H9 (cell line): ENCODE data around the gene KCTD5. TPM values are rescaled to one million over a fixed set of nuclear protein-coding genes. Genes with fewer than 3 reads are reported as not detected.

ENCODE experiments used
- DNase-seq: peaks from one replicate; pipeline ENCODE4 v3.0.0-alpha.2; 2017
- H2AFZ ChIP-seq: one replicate; pipeline ENCODE4 v1.6.1; 2013; ENCODE audit warnings: mild to moderate bottlenecking, low read length, control low read depth, moderate library complexity
- H2AK5ac ChIP-seq: 2 replicates; pipeline ENCODE4 v1.6.1; 2013; ENCODE audit warnings: low read length, control low read depth, mixed read lengths; ENCODE audit not compliant: insufficient read length
- H2BK120ac ChIP-seq: one replicate; pipeline ENCODE4 v1.6.1; 2013; ENCODE audit warnings: low read depth, mild to moderate bottlenecking, low read length, control low read depth, inconsistent platforms; ENCODE audit not compliant: poor library complexity, severe bottlenecking
- H2BK12ac ChIP-seq: 2 replicates; pipeline ENCODE4 v1.6.1; 2013; ENCODE audit warnings: low read length, control low read depth, mixed read lengths, low read depth; ENCODE audit not compliant: insufficient read length
- H2BK15ac ChIP-seq: 2 replicates; pipeline ENCODE4 v1.6.1; 2013; ENCODE audit warnings: low read depth, low read length, control low read depth
- H2BK20ac ChIP-seq: one replicate; pipeline ENCODE4 v1.6.1; 2013; ENCODE audit warnings: low read depth, mild to moderate bottlenecking, low read length, control low read depth, inconsistent platforms; ENCODE audit not compliant: poor library complexity, severe bottlenecking
- H2BK5ac ChIP-seq: 2 replicates; pipeline ENCODE4 v1.6.1; 2013; ENCODE audit warnings: low read length, control low read depth, mixed read lengths; ENCODE audit not compliant: insufficient read length
- H3K14ac ChIP-seq: 2 replicates; pipeline ENCODE4 v1.6.1; 2013; ENCODE audit warnings: low read length, control low read depth; ENCODE audit not compliant: insufficient read depth
- H3K18ac ChIP-seq: 2 replicates; pipeline ENCODE4 v1.6.1; 2013; ENCODE audit warnings: low read depth, mild to moderate bottlenecking, mixed read lengths, low read length, control low read depth; ENCODE audit not compliant: insufficient read length
- H3K23ac ChIP-seq: 2 replicates; pipeline ENCODE4 v1.6.1; 2013; ENCODE audit warnings: low read length, control low read depth, mixed read lengths, low read depth; ENCODE audit not compliant: insufficient read length
- H3K23me2 ChIP-seq: 2 replicates; pipeline ENCODE4 v1.6.1; 2013; ENCODE audit warnings: low read depth, mild to moderate bottlenecking, mixed read lengths, low read length, control low read depth; ENCODE audit not compliant: insufficient read length, poor library complexity, severe bottlenecking
- H3K27ac ChIP-seq: 2 replicates; pipeline ENCODE4 v1.5.1; 2013; ENCODE audit warnings: low read length, control low read depth, mixed read lengths, low read depth; ENCODE audit not compliant: insufficient read length
- H3K27me3 ChIP-seq: 2 replicates; pipeline ENCODE4 v1.6.1; 2013; ENCODE audit warnings: low read length, control low read depth, inconsistent platforms; ENCODE audit not compliant: insufficient read depth
- H3K4ac ChIP-seq: 2 replicates; pipeline ENCODE4 v1.6.1; 2013; ENCODE audit warnings: low read depth, mild to moderate bottlenecking, control low read depth, inconsistent platforms, low read length, moderate library complexity
- H3K4me1 ChIP-seq: 2 replicates; pipeline ENCODE4 v1.6.1; 2013; ENCODE audit warnings: low read length, control low read depth, inconsistent platforms; ENCODE audit not compliant: insufficient read depth
- H3K4me2 ChIP-seq: 2 replicates; pipeline ENCODE4 v1.6.1; 2013; ENCODE audit warnings: low read length, control low read depth, mixed read lengths; ENCODE audit not compliant: insufficient read length, insufficient read depth
- H3K56ac ChIP-seq: 2 replicates; pipeline ENCODE4 v1.6.1; 2013; ENCODE audit warnings: low read depth, mild to moderate bottlenecking, mixed read lengths, low read length, control low read depth; ENCODE audit not compliant: insufficient read length
- H3K79me1 ChIP-seq: 2 replicates; pipeline ENCODE4 v1.6.1; 2013; ENCODE audit warnings: low read depth, mild to moderate bottlenecking, moderate library complexity, low read length, control low read depth, inconsistent platforms; ENCODE audit not compliant: insufficient read depth, poor library complexity, severe bottlenecking
- H3K79me2 ChIP-seq: 2 replicates; pipeline ENCODE4 v1.6.1; 2013; ENCODE audit warnings: low read length, control low read depth, inconsistent platforms; ENCODE audit not compliant: insufficient read depth
- H3K9ac ChIP-seq: 2 replicates; pipeline ENCODE4 v1.6.1; 2013; ENCODE audit warnings: low read length, control low read depth, mixed read lengths; ENCODE audit not compliant: insufficient read length; ENCODE audit errors: extremely low read depth
- H3K9me3 ChIP-seq: one replicate; pipeline ENCODE4 v1.6.1; 2013; ENCODE audit warnings: low read depth, low read length, inconsistent platforms; ENCODE audit not compliant: control insufficient read depth
- H3T11ph ChIP-seq: one replicate; pipeline ENCODE4 v1.6.1; 2013; ENCODE audit warnings: mild to moderate bottlenecking, low read length, control low read depth, inconsistent platforms
- H4K20me1 ChIP-seq: one replicate; pipeline ENCODE4 v1.6.1; 2013; ENCODE audit not compliant: control insufficient read depth, insufficient read length, insufficient read depth
- H4K5ac ChIP-seq: 2 replicates; pipeline ENCODE4 v1.6.1; 2013; ENCODE audit warnings: low read depth, mild to moderate bottlenecking, mixed read lengths, low read length, control low read depth; ENCODE audit not compliant: insufficient read length
- H4K8ac ChIP-seq: replicated peaks from 2 replicates; pipeline ENCODE4 v1.6.1; 2013; ENCODE audit warnings: low read length, control low read depth, mixed read lengths, low read depth; ENCODE audit not compliant: insufficient read length
- H4K91ac ChIP-seq: 2 replicates; pipeline ENCODE4 v1.6.1; 2013; ENCODE audit warnings: low read depth, mild to moderate bottlenecking, moderate library complexity, mixed read lengths, low read length, control low read depth; ENCODE audit not compliant: insufficient read length
- H3K27ac Mint-ChIP-seq, 3 experiments: 2 replicates in 2 of 3; 3 replicates in 1 of 3; pipeline ENCODE4 v1.8.0; 2020 to 2021; ENCODE audit warnings: mixed read lengths in 3 of 3, mild to moderate bottlenecking in 1 of 3, moderate library complexity in 1 of 3
- H3K27me3 Mint-ChIP-seq: 2 replicates; pipeline ENCODE4 v1.8.0; 2021; ENCODE audit warnings: low read depth, mild to moderate bottlenecking, moderate library complexity, mixed read lengths
- H3K36me3 Mint-ChIP-seq, 3 experiments: 2 replicates in 2 of 3; 3 replicates in 1 of 3; pipeline ENCODE4 v1.8.0; 2020 to 2021; ENCODE audit warnings: low read depth in 3 of 3, mixed read lengths in 3 of 3; ENCODE audit not compliant: insufficient read depth in 1 of 3
- H3K4me1 Mint-ChIP-seq, 2 experiments: 2 replicates each; pipeline ENCODE4 v1.8.0; 2020; ENCODE audit warnings: mixed read lengths in 2 of 2
- H3K4me3 Mint-ChIP-seq, 2 experiments: 2 replicates in 1 of 2; 3 replicates in 1 of 2; pipeline ENCODE4 v1.8.0; 2020 to 2021; ENCODE audit warnings: mild to moderate bottlenecking in 2 of 2, mixed read lengths in 2 of 2, moderate library complexity in 1 of 2
- H3K9me3 Mint-ChIP-seq, 2 experiments: 2 replicates in 1 of 2; 3 replicates in 1 of 2; pipeline ENCODE4 v1.8.0; 2020; ENCODE audit warnings: mild to moderate bottlenecking in 2 of 2, mixed read lengths in 2 of 2, moderate library complexity in 1 of 2
- WGBS: extraction: QIAGEN DNeasy Blood & Tissue Kit; methylation state at CpG from one replicate; pipeline ENCODE4 v1.1.7; 2013; ENCODE audit warnings: missing lambda C conversion rate, low lambda C conversion rate, mixed read lengths; ENCODE audit not compliant: insufficient read length; ENCODE audit errors: extremely low coverage; 5-methylcytosine and 5-hydroxymethylcytosine counted together
- total RNA-seq: library from RNA; stranded (reverse); gene quantifications from 2 replicates; pipeline ENCODE4 v1.2.1, GENCODE V29; 2021
- TF ChIP-seq, protein P1 (sequence below): fragments of 200-600 bp; sonication (generic); conservative IDR thresholded peaks from 3 replicates; pipeline ENCODE4 v1.8.0; 2021; ENCODE audit warnings: antibody characterized with exemption, mild to moderate bottlenecking

The KCTD5 gene
- total RNA-seq, 1 experiment from 2014 or later, result 39.9 TPM

- no peak for DNase-seq
- Mint-ChIP-seq H3K9me3 (peaks cover 10 to 16% of the 10 kb centered on the region in 2 experiments; a peak in 4 of 5 replicates), H3K4me3 (0 out of 5 replicates have a peak overlapping the region, but pooled peaks of 1 of the 2 experiments have one; percentile 3), H3K36me3 (peaks cover 75 to 82% (median 80%) of the 10 kb centered on the region in 3 experiments), H3K27me3 (peaks cover 2% of the 10 kb centered on the region; the same call in 1 of the 2 replicates), H3K27ac (peak overlapping the region; percentile 18 to 87 (median 37); a peak in 5 of 7 replicates), H3K4me1 (peaks cover 28 to 30% of the 10 kb centered on the region in 2 experiments)
- H3K23ac ChIP-seq, result no peak overlapping the region
- H2BK120ac ChIP-seq, result no peak overlapping the region
- no peaks in the 10 kb centered on the region for H3K27me3 ChIP-seq
- H2BK5ac ChIP-seq, result no peak overlapping the region
- WGBS, result no CpG with 5 or more reads among the region's 30 CpGs
- TF ChIP-seq, protein P1, sequence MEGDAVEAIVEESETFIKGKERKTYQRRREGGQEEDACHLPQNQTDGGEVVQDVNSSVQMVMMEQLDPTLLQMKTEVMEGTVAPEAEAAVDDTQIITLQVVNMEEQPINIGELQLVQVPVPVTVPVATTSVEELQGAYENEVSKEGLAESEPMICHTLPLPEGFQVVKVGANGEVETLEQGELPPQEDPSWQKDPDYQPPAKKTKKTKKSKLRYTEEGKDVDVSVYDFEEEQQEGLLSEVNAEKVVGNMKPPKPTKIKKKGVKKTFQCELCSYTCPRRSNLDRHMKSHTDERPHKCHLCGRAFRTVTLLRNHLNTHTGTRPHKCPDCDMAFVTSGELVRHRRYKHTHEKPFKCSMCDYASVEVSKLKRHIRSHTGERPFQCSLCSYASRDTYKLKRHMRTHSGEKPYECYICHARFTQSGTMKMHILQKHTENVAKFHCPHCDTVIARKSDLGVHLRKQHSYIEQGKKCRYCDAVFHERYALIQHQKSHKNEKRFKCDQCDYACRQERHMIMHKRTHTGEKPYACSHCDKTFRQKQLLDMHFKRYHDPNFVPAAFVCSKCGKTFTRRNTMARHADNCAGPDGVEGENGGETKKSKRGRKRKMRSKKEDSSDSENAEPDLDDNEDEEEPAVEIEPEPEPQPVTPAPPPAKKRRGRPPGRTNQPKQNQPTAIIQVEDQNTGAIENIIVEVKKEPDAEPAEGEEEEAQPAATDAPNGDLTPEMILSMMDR, result no peak
- H3K4me2 ChIP-seq, result no peak overlapping the region
- H3K79me1 ChIP-seq, result peaks cover 13% of the 10 kb centered on the region
- peaks cover 51% of the 10 kb centered on the region for H3K79me2 ChIP-seq
- no peak overlapping the region for H3T11ph ChIP-seq
- no peak overlapping the region for H2BK12ac ChIP-seq
- H2AK5ac ChIP-seq, result no peak overlapping the region
- no peak overlapping the region for H2AFZ ChIP-seq
- no peak overlapping the region for H3K27ac ChIP-seq
- H4K8ac ChIP-seq, result no peak overlapping the region
- H2BK20ac ChIP-seq, result no peak overlapping the region
- no peak overlapping the region for H4K91ac ChIP-seq
- no peak overlapping the region for H3K56ac ChIP-seq
- no peak overlapping the region for H3K18ac ChIP-seq
- no peaks in the 10 kb centered on the region for H3K9me3 ChIP-seq
- H3K4me1 ChIP-seq, result 0 out of 2 replicates have a peak, but pooled peaks cover 3% of the 10 kb centered on the region
- H3K23me2 ChIP-seq, result peaks cover 6% of the 10 kb centered on the region
- H2BK15ac ChIP-seq, result no peak overlapping the region
- no peak overlapping the region for H3K14ac ChIP-seq
- no peak overlapping the region for H4K5ac ChIP-seq
- no peak overlapping the region for H3K9ac ChIP-seq
- no peak overlapping the region for H3K4ac ChIP-seq
- H4K20me1 ChIP-seq, result no peaks in the 10 kb centered on the region
Measured at GRCh38 chr16:2756288-2757015, 74.1 kb downstream of the KCTD5 start.
